Activated CD4-positive, alpha-beta memory T cell treated with anti-CD3 and anti-CD28 coated beads for 36 hours (primary cell): Measurements from ENCODE around the gene ROBO1. TPM values are rescaled to one million over a fixed set of nuclear protein-coding genes. Genes with fewer than 3 reads are reported as not detected.

Experiments
- CTCF ChIA-PET: fragments of 350-600 bp; sonication (Branson Sonifier 250); formaldehyde crosslinking; loops from one replicate; lab custom pipeline; 2021; ENCODE audit warnings: antibody characterized with exemption, inconsistent platforms; lab: Charles Lee
- POLR2A ChIA-PET: fragments of 350-600 bp; sonication (Branson Sonifier 250); formaldehyde crosslinking; loops from one replicate; lab custom pipeline; 2021; ENCODE audit warnings: antibody characterized with exemption; lab: Charles Lee
- DNase-seq: peaks from one replicate; pipeline ENCODE4 v3.0.0-alpha.2; 2020
- H3K27ac Mint-ChIP-seq: one replicate; pipeline ENCODE4 v1.8.0; 2021; ENCODE audit warnings: mixed read lengths
- H3K27me3 Mint-ChIP-seq: one replicate; pipeline ENCODE4 v1.8.0; 2021; ENCODE audit warnings: mixed read lengths
- H3K36me3 Mint-ChIP-seq: one replicate; pipeline ENCODE4 v1.8.0; 2021; ENCODE audit warnings: mixed read lengths
- H3K4me1 Mint-ChIP-seq: one replicate; pipeline ENCODE4 v1.8.0; 2021; ENCODE audit warnings: low read depth, mixed read lengths
- H3K4me3 Mint-ChIP-seq: one replicate; pipeline ENCODE4 v1.8.0; 2021; ENCODE audit warnings: mild to moderate bottlenecking, mixed read lengths
- H3K9me3 Mint-ChIP-seq: one replicate; pipeline ENCODE4 v1.8.0; 2021; ENCODE audit warnings: mixed read lengths
- intact Hi-C: fragments of 100-400 bp; cut with micrococcal nuclease; formaldehyde crosslinking; loops from one replicate; pipeline ENCODE4 v1.15.1; 2023
- total RNA-seq, 2 experiments: library from RNA; stranded (reverse); gene quantifications; one replicate each; pipeline ENCODE4 v1.2.3, GENCODE V29; 2021

The ROBO1 gene
- total RNA-seq, 2 experiments from 2014 or later = not detected

- intact Hi-C loops = no loop called here
- Mint-ChIP-seq H3K27ac (no peak overlapping the region), H3K9me3 (peaks cover 3% of the 10 kb centered on the region), H3K4me3 (no peak overlapping the region), H3K4me1 (no peaks in the 10 kb centered on the region), H3K36me3 (no peaks in the 10 kb centered on the region), H3K27me3 (no peaks in the 10 kb centered on the region)
- no peak for DNase-seq
- ChIA-PET CTCF (interaction anchor here (1.0 kb wide), 1 partner anchor 11 kb away, joined by 3 read pairs; no protein-coding TSS in a partner anchor), POLR2A (no interaction called here)
These were observed 1133.5 kb downstream of the ROBO1 start for GRCh38 chr3:78634316-78634715.

- H3K4me1 Mint-ChIP-seq = no peaks in the 10 kb centered on the region
- intact Hi-C loops = no loop called here
- no peak overlapping the region for H3K27ac Mint-ChIP-seq
- DNase-seq = no peak
- peaks cover 3% of the 10 kb centered on the region for H3K9me3 Mint-ChIP-seq
- no peaks in the 10 kb centered on the region for H3K36me3 Mint-ChIP-seq
- H3K4me3 Mint-ChIP-seq = no peak overlapping the region
- POLR2A ChIA-PET = no interaction called here
- CTCF ChIA-PET = interaction anchor here (1.0 kb wide), 1 partner anchor 12 kb away, joined by 3 read pairs; no protein-coding TSS in a partner anchor
- no peaks in the 10 kb centered on the region for H3K27me3 Mint-ChIP-seq
These were observed 1134.2 kb downstream of the ROBO1 start for GRCh38 chr3:78633626-78634025.

GRCh38 chr3:78632925-78633553 is 1134.8 kb downstream of the ROBO1 start:
- no peak for DNase-seq
- intact Hi-C loops = no loop called here
- H3K27me3 Mint-ChIP-seq = no peaks in the 10 kb centered on the region
- no peaks in the 10 kb centered on the region for H3K4me1 Mint-ChIP-seq
- CTCF ChIA-PET = no interaction called here
- H3K27ac Mint-ChIP-seq = no peak overlapping the region
- no peaks in the 10 kb centered on the region for H3K36me3 Mint-ChIP-seq
- no peak overlapping the region for H3K4me3 Mint-ChIP-seq
- POLR2A ChIA-PET = no interaction called here
- peaks cover 3% of the 10 kb centered on the region for H3K9me3 Mint-ChIP-seq

GRCh38 chr3:78629544-78629943 is 1138.3 kb downstream of the ROBO1 start:
- no peak for DNase-seq
- ChIA-PET POLR2A (no interaction called here), CTCF (no interaction called here)
- H3K27ac Mint-ChIP-seq = no peak overlapping the region
- peaks cover 9% of the 10 kb centered on the region for H3K9me3 Mint-ChIP-seq
- intact Hi-C loops = no loop called here
- no peaks in the 10 kb centered on the region for H3K27me3 Mint-ChIP-seq
- no peak overlapping the region for H3K4me3 Mint-ChIP-seq
- no peaks in the 10 kb centered on the region for H3K36me3 Mint-ChIP-seq
- no peaks in the 10 kb centered on the region for H3K4me1 Mint-ChIP-seq

- no peaks in the 10 kb centered on the region for H3K4me1 Mint-ChIP-seq
These were observed 1146.6 kb downstream of the ROBO1 start for GRCh38 chr3:78621061-78621716.

GRCh38 chr3:78614486-78614885 is 1153.3 kb downstream of the ROBO1 start:
- intact Hi-C loops = no loop called here
- Mint-ChIP-seq H3K9me3 (no peaks in the 10 kb centered on the region), H3K4me3 (no peak overlapping the region), H3K36me3 (no peaks in the 10 kb centered on the region), H3K27me3 (no peaks in the 10 kb centered on the region), H3K4me1 (no peaks in the 10 kb centered on the region), H3K27ac (no peak overlapping the region)
- POLR2A ChIA-PET = no interaction called here
- CTCF ChIA-PET = no interaction called here
- no peak for DNase-seq

More at GRCh38 chr3:78621061-78621716, 1146.6 kb downstream of the ROBO1 start:
- intact Hi-C loops = no loop called here
- POLR2A ChIA-PET = no interaction called here
- H3K9me3 Mint-ChIP-seq = no peaks in the 10 kb centered on the region
- DNase-seq = no peak
- H3K27me3 Mint-ChIP-seq = no peaks in the 10 kb centered on the region
- no peak overlapping the region for H3K4me3 Mint-ChIP-seq
- H3K27ac Mint-ChIP-seq = no peak overlapping the region
- no peaks in the 10 kb centered on the region for H3K36me3 Mint-ChIP-seq
- CTCF ChIA-PET = no interaction called here

- H3K27ac Mint-ChIP-seq = no peak overlapping the region
- intact Hi-C loops = no loop called here
- no peaks in the 10 kb centered on the region for H3K4me1 Mint-ChIP-seq
- DNase-seq = no peak
- H3K9me3 Mint-ChIP-seq = no peaks in the 10 kb centered on the region
- H3K36me3 Mint-ChIP-seq = no peaks in the 10 kb centered on the region
- ChIA-PET CTCF (no interaction called here), POLR2A (no interaction called here)
- H3K27me3 Mint-ChIP-seq = no peaks in the 10 kb centered on the region
- H3K4me3 Mint-ChIP-seq = no peak overlapping the region
These were observed 1154.3 kb downstream of the ROBO1 start for GRCh38 chr3:78613421-78613879.

- intact Hi-C loops = no loop called here
- Mint-ChIP-seq H3K4me3 (no peak overlapping the region), H3K27ac (no peak overlapping the region), H3K36me3 (no peaks in the 10 kb centered on the region), H3K27me3 (no peaks in the 10 kb centered on the region), H3K4me1 (no peaks in the 10 kb centered on the region), H3K9me3 (peaks cover 6% of the 10 kb centered on the region)
- DNase-seq = no peak
- ChIA-PET POLR2A (no interaction called here), CTCF (no interaction called here)
These were observed 1156.5 kb downstream of the ROBO1 start for GRCh38 chr3:78611278-78611677.

- POLR2A ChIA-PET = no interaction called here
- H3K4me1 Mint-ChIP-seq = no peaks in the 10 kb centered on the region
- DNase-seq = no peak
- peaks cover 10% of the 10 kb centered on the region for H3K9me3 Mint-ChIP-seq
- CTCF ChIA-PET = no interaction called here
- no peaks in the 10 kb centered on the region for H3K36me3 Mint-ChIP-seq
- no peaks in the 10 kb centered on the region for H3K27me3 Mint-ChIP-seq
- H3K4me3 Mint-ChIP-seq = no peak overlapping the region
- intact Hi-C loops = no loop called here
- H3K27ac Mint-ChIP-seq = no peak overlapping the region
These were observed 1157.2 kb downstream of the ROBO1 start for GRCh38 chr3:78610462-78611125.

GRCh38 chr3:78606756-78607155 is 1161.0 kb downstream of the ROBO1 start:
- CTCF ChIA-PET = no interaction called here
- intact Hi-C loops = no loop called here
- Mint-ChIP-seq H3K4me3 (no peak overlapping the region), H3K4me1 (no peaks in the 10 kb centered on the region), H3K27ac (no peak overlapping the region), H3K36me3 (no peaks in the 10 kb centered on the region), H3K9me3 (peaks cover 12% of the 10 kb centered on the region), H3K27me3 (no peaks in the 10 kb centered on the region)
- no peak for DNase-seq
- POLR2A ChIA-PET = no interaction called here

GRCh38 chr3:78605178-78605577 is 1162.6 kb downstream of the ROBO1 start:
- no peak for DNase-seq
- H3K4me1 Mint-ChIP-seq = no peaks in the 10 kb centered on the region
- no peak overlapping the region for H3K27ac Mint-ChIP-seq
- intact Hi-C loops = no loop called here
- H3K9me3 Mint-ChIP-seq = peaks cover 12% of the 10 kb centered on the region
- ChIA-PET CTCF (no interaction called here), POLR2A (no interaction called here)
- no peaks in the 10 kb centered on the region for H3K36me3 Mint-ChIP-seq
- no peak overlapping the region for H3K4me3 Mint-ChIP-seq
- H3K27me3 Mint-ChIP-seq = no peaks in the 10 kb centered on the region

GRCh38 chr3:78604341-78604740 is 1163.5 kb downstream of the ROBO1 start:
- Mint-ChIP-seq H3K9me3 (peaks cover 12% of the 10 kb centered on the region), H3K4me1 (no peaks in the 10 kb centered on the region), H3K27me3 (no peaks in the 10 kb centered on the region), H3K27ac (no peak overlapping the region), H3K36me3 (no peaks in the 10 kb centered on the region), H3K4me3 (no peak overlapping the region)
- POLR2A ChIA-PET = no interaction called here
- DNase-seq = no peak
- CTCF ChIA-PET = no interaction called here
- intact Hi-C loops = no loop called here
